Muscle of leg (tissue), 11 donors: ENCODE results near the gene SYT1. TPM values are rescaled to one million over a fixed set of nuclear protein-coding genes. Genes with fewer than 3 reads are reported as not detected.

ENCODE experiments used
- DNase-seq: peaks from one replicate; pipeline ENCODE4 v3.0.0; 2013
- H3K27ac ChIP-seq: one replicate; pipeline ENCODE4 v1.5.1; 2013; ENCODE audit warnings: mild to moderate bottlenecking, low read length, control low read depth
- H3K27me3 ChIP-seq: one replicate; pipeline ENCODE4 v1.6.1; 2013; ENCODE audit warnings: low read length; ENCODE audit not compliant: control insufficient read depth, insufficient read depth
- H3K36me3 ChIP-seq: one replicate; pipeline ENCODE4 v1.6.1; 2013; ENCODE audit warnings: low read length; ENCODE audit not compliant: control insufficient read depth, insufficient read depth
- H3K4me1 ChIP-seq: one replicate; pipeline ENCODE4 v1.6.1; 2013; ENCODE audit warnings: low read length; ENCODE audit not compliant: control insufficient read depth, insufficient read depth
- H3K4me3 ChIP-seq: one replicate; pipeline ENCODE4 v1.5.1; 2013; ENCODE audit warnings: low read length, control low read depth
- H3K9me3 ChIP-seq: replicated peaks from 2 replicates; pipeline ENCODE4 v1.6.1; 2013; ENCODE audit warnings: low read depth, low read length; ENCODE audit not compliant: control insufficient read depth
- WGBS: methylation state at CpG from one replicate; pipeline ENCODE4 v1.1.5; 2013; ENCODE audit warnings: missing lambda C conversion rate; ENCODE audit not compliant: insufficient coverage; 5-methylcytosine and 5-hydroxymethylcytosine counted together
- polyA plus RNA-seq, 8 donors: library from polyadenylated mRNA; unstranded; fragments of 120-200 nt; gene quantifications; one replicate each; pipeline versions ENCODE4 v1.2.1 to v1.2.3, GENCODE V29; 2013; ENCODE audit warnings: inconsistent platforms in 1 of 8, low replicate concordance in 1 of 8; ENCODE audit not compliant: insufficient read length in 8 of 8, insufficient read depth in 1 of 8
- total RNA-seq: library from RNA; stranded (reverse); fragments of 120-200 nt; gene quantifications from one replicate; pipeline ENCODE4 v1.2.4, GENCODE V29; 2013

SYT1 gene
- total and polyA plus RNA-seq, 9 donors: 1.1 to 2.5 (median 1.8) TPM

- DNase-seq: no peak
- 81% methylated on average over 4 of the region's 5 CpGs for WGBS
- H3K4me3 ChIP-seq: no peak overlapping the region
Measured at GRCh38 chr12:79337662-79338290, 473.2 kb downstream of the SYT1 start.

GRCh38 chr12:79344855-79345847 is 480.6 kb downstream of the SYT1 start:
- peak; percentile 26 for DNase-seq
- WGBS: no CpG with 5 or more reads among the region's 5 CpGs
- H3K27me3 ChIP-seq: no peaks in the 10 kb centered on the region

More at GRCh38 chr12:79337662-79338290, 473.2 kb downstream of the SYT1 start:
- Histone ChIP-seq H3K4me1 (no peaks in the 10 kb centered on the region), H3K27ac (no peak overlapping the region), H3K27me3 (no peaks in the 10 kb centered on the region), H3K36me3 (no peaks in the 10 kb centered on the region), H3K9me3 (no peaks in the 10 kb centered on the region)

GRCh38 chr12:79347866-79348265 is 483.3 kb downstream of the SYT1 start:
- H3K4me1 ChIP-seq: no peaks in the 10 kb centered on the region
- no peak overlapping the region for H3K4me3 ChIP-seq
- no peaks in the 10 kb centered on the region for H3K9me3 ChIP-seq
- peak; percentile 51 for DNase-seq
- 31% methylated on average over 1 of the region's 1 CpG for WGBS
- H3K27ac ChIP-seq: no peak overlapping the region
- H3K27me3 ChIP-seq: no peaks in the 10 kb centered on the region
- H3K36me3 ChIP-seq: no peaks in the 10 kb centered on the region

More at GRCh38 chr12:79344855-79345847, 480.6 kb downstream of the SYT1 start:
- no peaks in the 10 kb centered on the region for H3K9me3 ChIP-seq
- no peaks in the 10 kb centered on the region for H3K36me3 ChIP-seq
- no peak overlapping the region for H3K27ac ChIP-seq
- no peak overlapping the region for H3K4me3 ChIP-seq
- H3K4me1 ChIP-seq: no peaks in the 10 kb centered on the region

- H3K9me3 ChIP-seq: no peaks in the 10 kb centered on the region
- H3K27me3 ChIP-seq: no peaks in the 10 kb centered on the region
- no CpG with 5 or more reads among the region's 3 CpGs for WGBS
- H3K4me3 ChIP-seq: no peak overlapping the region
- H3K36me3 ChIP-seq: no peaks in the 10 kb centered on the region
- no peak overlapping the region for H3K27ac ChIP-seq
- no peaks in the 10 kb centered on the region for H3K4me1 ChIP-seq
- DNase-seq: no peak
Measured at GRCh38 chr12:79351251-79351650, 486.7 kb downstream of the SYT1 start.

- DNase-seq: no peak
- no peaks in the 10 kb centered on the region for H3K36me3 ChIP-seq
- H3K27ac ChIP-seq: no peak overlapping the region
- H3K27me3 ChIP-seq: no peaks in the 10 kb centered on the region
- H3K4me1 ChIP-seq: no peaks in the 10 kb centered on the region
- no peaks in the 10 kb centered on the region for H3K9me3 ChIP-seq
- no peak overlapping the region for H3K4me3 ChIP-seq
- no CpG with 5 or more reads among the region's 1 CpG for WGBS
Measured at GRCh38 chr12:79356216-79356615, 491.6 kb downstream of the SYT1 start.

GRCh38 chr12:79357048-79357447 is 492.5 kb downstream of the SYT1 start:
- no peaks in the 10 kb centered on the region for H3K4me1 ChIP-seq
- H3K4me3 ChIP-seq: no peak overlapping the region
- H3K9me3 ChIP-seq: no peaks in the 10 kb centered on the region
- no peaks in the 10 kb centered on the region for H3K27me3 ChIP-seq
- no peaks in the 10 kb centered on the region for H3K36me3 ChIP-seq
- no peak for DNase-seq
- H3K27ac ChIP-seq: no peak overlapping the region

- Histone ChIP-seq H3K27ac (no peak overlapping the region), H3K27me3 (no peaks in the 10 kb centered on the region), H3K9me3 (no peaks in the 10 kb centered on the region), H3K4me1 (no peaks in the 10 kb centered on the region), H3K4me3 (no peak overlapping the region), H3K36me3 (no peaks in the 10 kb centered on the region)
- 56% methylated on average over 1 of the region's 5 CpGs for WGBS
- no peak for DNase-seq
Measured at GRCh38 chr12:79358716-79359300, 494.2 kb downstream of the SYT1 start.

- Histone ChIP-seq H3K36me3 (no peaks in the 10 kb centered on the region), H3K4me3 (no peak overlapping the region), H3K9me3 (no peaks in the 10 kb centered on the region), H3K4me1 (no peaks in the 10 kb centered on the region), H3K27ac (no peak overlapping the region), H3K27me3 (no peaks in the 10 kb centered on the region)
- DNase-seq: no peak
- no CpG with 5 or more reads among the region's 1 CpG for WGBS
Measured at GRCh38 chr12:79360286-79360685, 495.7 kb downstream of the SYT1 start.

GRCh38 chr12:79360936-79361335 is 496.4 kb downstream of the SYT1 start:
- H3K27ac ChIP-seq: no peak overlapping the region
- H3K27me3 ChIP-seq: no peaks in the 10 kb centered on the region
- no peak overlapping the region for H3K4me3 ChIP-seq
- no peaks in the 10 kb centered on the region for H3K4me1 ChIP-seq
- DNase-seq: no peak
- H3K9me3 ChIP-seq: no peaks in the 10 kb centered on the region
- no peaks in the 10 kb centered on the region for H3K36me3 ChIP-seq

- Histone ChIP-seq H3K36me3 (no peaks in the 10 kb centered on the region), H3K4me3 (no peak overlapping the region), H3K9me3 (no peaks in the 10 kb centered on the region), H3K27me3 (no peaks in the 10 kb centered on the region), H3K27ac (no peak overlapping the region), H3K4me1 (no peaks in the 10 kb centered on the region)
- WGBS: no CpG with 5 or more reads among the region's 4 CpGs
- DNase-seq: no peak
Measured at GRCh38 chr12:79364197-79364596, 499.6 kb downstream of the SYT1 start.
